ENCODE results near the gene SMTNL2. TPM values are rescaled to one million over a fixed set of nuclear protein-coding genes. Genes with fewer than 3 reads are reported as not detected.
"Not testable (repeated sequence)": the region's sequence is repeated elsewhere in the genome, so short reads cannot be mapped to it uniquely, and the experiment has no call there.

The SMTNL2 gene
- total and polyA plus RNA-seq, 10 donors = 0.22 to 1.5 (median 0.80) TPM

GRCh38 chr17:4587195-4587594 is 2.9 kb downstream of the SMTNL2 start:
- Histone ChIP-seq H3K9me3 (no peaks in the 10 kb centered on the region), H3K27me3 (replicated peaks in 1 of 7) (peaks cover 4 to 66% (median 29%) of the 10 kb centered on the region in 7 donors), H3K4me1 (peaks cover 6 to 21% (median 16%) of the 10 kb centered on the region in 6 donors), H3K27ac (no peak overlapping the region), H3K4me3 (no peak overlapping the region), H3K36me3 (no peaks in the 10 kb centered on the region)
- TF ChIP-seq POLR2A (IDR thresholded peaks at IDR 0.05) (no peak), POLR2AphosphoS5 (IDR thresholded peaks at IDR 0.05) (no peak), CTCF (IDR thresholded peaks at IDR 0.05 in 8 of 11, conservative IDR thresholded peaks at IDR 0.05 in 3 of 11) (no peak)
- intact Hi-C loops (cut with DNase I; ENCODE audit: low total_unique reads) = no loop called here
- 84 to 91% (median 88%) methylated on average over 4 to 7 of the region's 7 CpGs for WGBS, 5 donors
- peak; percentile 42 for DNase-seq

GRCh38 chr17:4587803-4588202 is 3.5 kb downstream of the SMTNL2 start:
- H3K36me3 ChIP-seq = no peaks in the 10 kb centered on the region
- H3K27ac ChIP-seq = no peak overlapping the region
- intact Hi-C loops (cut with DNase I; ENCODE audit: low total_unique reads) = no loop called here
- no peak overlapping the region for H3K4me3 ChIP-seq
- WGBS, 5 donors = 64 to 85% (median 81%) methylated on average over 9 of the region's 9 CpGs
- peaks cover 6 to 21% (median 16%) of the 10 kb centered on the region in 6 donors for H3K4me1 ChIP-seq
- H3K27me3 ChIP-seq (replicated peaks in 1 of 7) = peaks cover 4 to 62% (median 25%) of the 10 kb centered on the region in 7 donors
- TF ChIP-seq POLR2AphosphoS5 (IDR thresholded peaks at IDR 0.05) = no peak
- no peak for TF ChIP-seq POLR2A (IDR thresholded peaks at IDR 0.05)
- TF ChIP-seq CTCF (IDR thresholded peaks at IDR 0.05 in 8 of 11, conservative IDR thresholded peaks at IDR 0.05 in 3 of 11) = no peak
- peak; percentile 32 for DNase-seq
- H3K9me3 ChIP-seq = no peaks in the 10 kb centered on the region

- TF ChIP-seq POLR2A (IDR thresholded peaks at IDR 0.05) = no peak
- TF ChIP-seq CTCF (IDR thresholded peaks at IDR 0.05 in 8 of 11, conservative IDR thresholded peaks at IDR 0.05 in 3 of 11) = no peak
- no peak for TF ChIP-seq POLR2AphosphoS5 (IDR thresholded peaks at IDR 0.05)
- H3K36me3 ChIP-seq = no peaks in the 10 kb centered on the region
- intact Hi-C loops (cut with DNase I; ENCODE audit: low total_unique reads) = no loop called here
- H3K27ac ChIP-seq = no peak overlapping the region
- peaks cover 6 to 20% (median 16%) of the 10 kb centered on the region in 6 donors for H3K4me1 ChIP-seq
- 55 to 68% (median 64%) methylated on average over 10 to 11 of the region's 11 CpGs for WGBS, 5 donors
- DNase-seq = no peak
- no peaks in the 10 kb centered on the region for H3K9me3 ChIP-seq
- no peak overlapping the region for H3K4me3 ChIP-seq
- H3K27me3 ChIP-seq (replicated peaks in 1 of 7) = peaks cover under 1 to 56% (median 19%) of the 10 kb centered on the region in 7 donors
These were observed 4.1 kb downstream of the SMTNL2 start for GRCh38 chr17:4588391-4588790.

GRCh38 chr17:4588898-4589625 is 4.7 kb downstream of the SMTNL2 start:
- H3K4me3 ChIP-seq = no peak overlapping the region
- peaks cover 2 to 13% (median 11%) of the 10 kb centered on the region in 6 donors for H3K4me1 ChIP-seq
- no peak for DNase-seq
- 78 to 89% (median 85%) methylated on average over 16 to 22 of the region's 22 CpGs for WGBS, 5 donors
- no peak overlapping the region for H3K27ac ChIP-seq
- H3K36me3 ChIP-seq = no peaks in the 10 kb centered on the region
- no peak for TF ChIP-seq CTCF (IDR thresholded peaks at IDR 0.05 in 8 of 11, conservative IDR thresholded peaks at IDR 0.05 in 3 of 11)
- TF ChIP-seq POLR2A (IDR thresholded peaks at IDR 0.05) = no peak
- no peak for TF ChIP-seq POLR2AphosphoS5 (IDR thresholded peaks at IDR 0.05)
- H3K9me3 ChIP-seq = no peaks in the 10 kb centered on the region
- peaks cover 0 to 49% (median 13%) of the 10 kb centered on the region in 7 donors for H3K27me3 ChIP-seq (replicated peaks in 1 of 7)
- intact Hi-C loops (cut with DNase I; ENCODE audit: low total_unique reads) = no loop called here

- H3K4me1 ChIP-seq; H3K36me3 ChIP-seq; H3K4me3 ChIP-seq; intact Hi-C loops (cut with DNase I; ENCODE audit: low total_unique reads); H3K27ac ChIP-seq; H3K9me3 ChIP-seq; DNase-seq: not testable (repeated sequence)
- H3K27me3 ChIP-seq (replicated peaks in 1 of 7) = peaks cover 0 to 47% (median 3%) of the 10 kb centered on the region in 7 donors
- 51 to 78% (median 54%) methylated on average over 10 to 11 of the region's 11 CpGs for WGBS, 5 donors
These were observed 5.7 kb downstream of the SMTNL2 start for GRCh38 chr17:4590042-4590441.

Data from spleen (tissue), 11 donors.